Stimulated activated CD8-positive, alpha-beta memory T cell treated with anti-CD3 and anti-CD28 coated beads, Interleukin-15, amount 100 ng/mL, for 1 hour (primary cell): ENCODE data around the gene CIB4.

Experiments
- DNase-seq: peaks from one replicate; pipeline ENCODE4 v3.0.0-alpha.2; 2020; ENCODE audit warnings: low read depth

CIB4 gene

GRCh38 chr2:26542676-26543505 is 98.3 kb downstream of the CIB4 start:
- no peak for DNase-seq

- no peak for DNase-seq
These were observed 99.0 kb downstream of the CIB4 start for GRCh38 chr2:26542194-26542455.

GRCh38 chr2:26541401-26542193 is 99.6 kb downstream of the CIB4 start:
- DNase-seq, result no peak

GRCh38 chr2:26540961-26541360 is 100.2 kb downstream of the CIB4 start:
- DNase-seq, result no peak

- no peak for DNase-seq
These were observed 100.9 kb downstream of the CIB4 start for GRCh38 chr2:26540306-26540705.

GRCh38 chr2:26537826-26538475 is 103.2 kb downstream of the CIB4 start:
- DNase-seq, result no peak

- no peak for DNase-seq
These were observed 103.9 kb downstream of the CIB4 start for GRCh38 chr2:26537069-26537825.

- DNase-seq, result no peak
These were observed 104.6 kb downstream of the CIB4 start for GRCh38 chr2:26536371-26537068.

- no peak for DNase-seq
These were observed 105.4 kb downstream of the CIB4 start for GRCh38 chr2:26535663-26536275.

GRCh38 chr2:26534865-26535662 is 106.1 kb downstream of the CIB4 start:
- no peak for DNase-seq

- no peak for DNase-seq
These were observed 106.9 kb downstream of the CIB4 start for GRCh38 chr2:26534098-26534864.

GRCh38 chr2:26533661-26534060 is 107.5 kb downstream of the CIB4 start:
- DNase-seq, result no peak

- DNase-seq, result no peak
These were observed 108.6 kb downstream of the CIB4 start for GRCh38 chr2:26532301-26533250.
